Glutamatergic neuron (in vitro differentiated cells): ENCODE measurements around the gene CYP4F2. TPM values are rescaled to one million over a fixed set of nuclear protein-coding genes. Genes with fewer than 3 reads are reported as not detected.
"Not testable (repeated sequence)": the region's sequence is repeated elsewhere in the genome, so short reads cannot be mapped to it uniquely, and the experiment has no call there.

Experiments
- DNase-seq: peaks from one replicate; pipeline ENCODE4 v3.0.0; 2022
- H3K27ac Mint-ChIP-seq: one replicate; pipeline ENCODE4 v1.8.0; 2020; ENCODE audit warnings: mild to moderate bottlenecking, mixed read lengths, inconsistent platforms; ENCODE audit not compliant: unreplicated experiment
- H3K27me3 Mint-ChIP-seq: one replicate; pipeline ENCODE4 v1.8.0; 2020; ENCODE audit warnings: mild to moderate bottlenecking, moderate library complexity, mixed read lengths, inconsistent platforms; ENCODE audit not compliant: unreplicated experiment
- H3K36me3 Mint-ChIP-seq: one replicate; pipeline ENCODE4 v1.8.0; 2020; ENCODE audit warnings: mild to moderate bottlenecking, mixed read lengths, inconsistent platforms; ENCODE audit not compliant: unreplicated experiment
- H3K4me1 Mint-ChIP-seq: one replicate; pipeline ENCODE4 v1.8.0; 2020; ENCODE audit warnings: mild to moderate bottlenecking, low read depth, mixed read lengths, inconsistent platforms; ENCODE audit not compliant: unreplicated experiment
- H3K4me3 Mint-ChIP-seq: one replicate; pipeline ENCODE4 v1.8.0; 2020; ENCODE audit warnings: mild to moderate bottlenecking, mixed read lengths, inconsistent platforms; ENCODE audit not compliant: unreplicated experiment
- H3K9me3 Mint-ChIP-seq: one replicate; pipeline ENCODE4 v1.8.0; 2020; ENCODE audit warnings: mild to moderate bottlenecking, moderate library complexity, mixed read lengths, inconsistent platforms; ENCODE audit not compliant: unreplicated experiment
- CTCF ChIP-seq: fragments of 200-600 bp; sonication (generic); IDR thresholded peaks from one replicate; pipeline ENCODE4 v1.5.0; 2021; ENCODE audit not compliant: partially characterized antibody, unreplicated experiment
- total RNA-seq: library from RNA; stranded (reverse); fragmentation: NEBNext Ultra II Directional; extraction: Animal tissue kit (Norgen Biotek cat#: 25700); gene quantifications from one replicate; pipeline ENCODE4 v1.2.1, GENCODE V29; 2021; ENCODE audit not compliant: unreplicated experiment

The CYP4F2 gene
- total RNA-seq, 1 donor from 2014 or later = not detected

- no peak for DNase-seq
- H3K27me3 Mint-ChIP-seq = peaks cover 5% of the 10 kb centered on the region
- H3K9me3 Mint-ChIP-seq = no peaks in the 10 kb centered on the region
- H3K27ac Mint-ChIP-seq = no peak overlapping the region
- H3K4me1 Mint-ChIP-seq = no peaks in the 10 kb centered on the region
- H3K4me3 Mint-ChIP-seq = no peak overlapping the region
- peaks cover 3% of the 10 kb centered on the region for H3K36me3 Mint-ChIP-seq
- no peak for TF ChIP-seq CTCF
Observed at GRCh38 chr19:15862444-15862843, 35.4 kb downstream of the CYP4F2 start.

DNA sequence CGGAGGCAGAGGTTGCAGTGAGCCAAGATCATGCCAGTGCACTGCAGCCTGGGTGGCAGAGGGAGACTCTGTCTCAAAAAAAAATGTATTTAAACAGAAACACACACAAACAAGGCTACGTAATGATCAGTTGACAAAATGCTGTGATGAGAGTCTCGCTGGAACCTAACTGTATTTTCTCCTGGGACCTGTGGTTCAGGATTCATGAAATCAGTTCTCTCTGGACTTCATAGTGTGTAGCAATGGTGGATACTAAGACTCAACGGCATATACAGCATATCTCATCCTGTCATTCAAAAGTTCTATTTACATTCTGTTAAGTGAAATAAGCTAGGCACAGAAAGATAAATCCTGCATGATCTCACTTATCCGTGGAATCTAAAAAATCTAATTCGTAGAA is 37.4 kb downstream of the CYP4F2 start:
- Mint-ChIP-seq H3K27me3 (peaks cover 9% of the 10 kb centered on the region), H3K36me3 (peaks cover 3% of the 10 kb centered on the region), H3K4me3 (no peak overlapping the region), H3K4me1 (no peaks in the 10 kb centered on the region), H3K27ac (no peak overlapping the region), H3K9me3 (no peaks in the 10 kb centered on the region)
- DNase-seq = no peak
- TF ChIP-seq CTCF = no peak

- H3K27me3 Mint-ChIP-seq = peaks cover 9% of the 10 kb centered on the region
- no peaks in the 10 kb centered on the region for H3K9me3 Mint-ChIP-seq
- peaks cover 3% of the 10 kb centered on the region for H3K36me3 Mint-ChIP-seq
- H3K4me1 Mint-ChIP-seq = no peaks in the 10 kb centered on the region
- TF ChIP-seq CTCF = no peak
- H3K27ac Mint-ChIP-seq = no peak overlapping the region
- no peak overlapping the region for H3K4me3 Mint-ChIP-seq
- DNase-seq = no peak
Observed at GRCh38 chr19:15859187-15859586, 38.7 kb downstream of the CYP4F2 start.

DNA sequence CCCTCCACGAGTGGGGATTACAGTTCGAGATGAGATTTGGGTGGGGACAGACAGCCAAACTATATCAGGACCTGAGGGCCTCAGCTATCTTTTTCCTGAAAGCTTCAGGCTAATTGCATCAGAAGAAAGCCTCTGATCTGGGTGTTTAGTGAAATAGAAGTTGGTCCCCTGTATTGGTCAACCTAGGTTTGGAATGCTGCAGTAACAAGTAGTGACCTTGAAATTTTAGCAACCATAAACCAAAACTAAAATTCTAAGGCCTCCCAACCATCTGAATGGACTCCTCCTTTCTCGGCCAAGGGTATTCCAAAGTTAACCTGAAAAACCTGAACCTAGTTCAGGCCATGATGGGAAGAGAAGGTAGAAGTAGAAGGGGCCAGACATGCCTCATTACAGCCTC is 47.5 kb downstream of the CYP4F2 start:
- Mint-ChIP-seq H3K4me1 (no peaks in the 10 kb centered on the region), H3K9me3 (peaks cover 8% of the 10 kb centered on the region), H3K4me3 (no peak overlapping the region), H3K36me3 (peaks cover 5% of the 10 kb centered on the region), H3K27me3 (no peaks in the 10 kb centered on the region), H3K27ac (no peak overlapping the region)
- TF ChIP-seq CTCF = no peak
- no peak for DNase-seq

- H3K9me3 Mint-ChIP-seq = peaks cover 12% of the 10 kb centered on the region
Observed at GRCh38 chr19:15846923-15847322, 51.0 kb downstream of the CYP4F2 start.

GRCh38 chr19:15843894-15844222 is 54.0 kb downstream of the CYP4F2 start:
- H3K4me1 Mint-ChIP-seq, H3K4me3 Mint-ChIP-seq, H3K27ac Mint-ChIP-seq, H3K27me3 Mint-ChIP-seq, H3K36me3 Mint-ChIP-seq, DNase-seq: not testable (repeated sequence)
- peaks cover 12% of the 10 kb centered on the region for H3K9me3 Mint-ChIP-seq

More at GRCh38 chr19:15846923-15847322, 51.0 kb downstream of the CYP4F2 start:
- DNase-seq = no peak
- Mint-ChIP-seq H3K36me3 (peaks cover 5% of the 10 kb centered on the region), H3K4me1 (no peaks in the 10 kb centered on the region), H3K4me3 (no peak overlapping the region), H3K27me3 (no peaks in the 10 kb centered on the region), H3K27ac (no peak overlapping the region)
- no peak for TF ChIP-seq CTCF
